DMS79 (cell line): ENCODE results near the gene VARS1.

ENCODE experiments used
- DNase-seq: peaks from one replicate; lab custom pipeline; 2025; lab: John Stamatoyannopoulos, UW

The VARS1 gene

DNA sequence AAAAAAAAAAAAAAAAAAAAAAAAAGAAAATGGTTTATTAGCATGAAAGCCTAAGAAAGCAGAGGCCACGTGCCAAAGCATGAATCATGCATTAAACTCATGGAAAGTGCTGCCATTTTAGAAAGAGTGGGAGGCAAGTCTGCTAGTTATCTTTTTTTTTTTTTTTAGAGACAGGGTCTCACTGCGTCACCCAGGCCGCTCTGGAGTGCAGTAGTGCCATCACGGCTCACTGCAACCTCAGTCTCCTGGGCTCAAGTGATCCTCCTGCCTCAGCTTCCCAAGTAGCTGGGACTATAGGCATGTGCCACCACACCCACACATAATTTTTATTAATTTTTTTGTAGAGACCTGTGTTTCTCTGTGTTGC is 23.6 kb downstream of the VARS1 start:
- no peak for DNase-seq

DNA sequence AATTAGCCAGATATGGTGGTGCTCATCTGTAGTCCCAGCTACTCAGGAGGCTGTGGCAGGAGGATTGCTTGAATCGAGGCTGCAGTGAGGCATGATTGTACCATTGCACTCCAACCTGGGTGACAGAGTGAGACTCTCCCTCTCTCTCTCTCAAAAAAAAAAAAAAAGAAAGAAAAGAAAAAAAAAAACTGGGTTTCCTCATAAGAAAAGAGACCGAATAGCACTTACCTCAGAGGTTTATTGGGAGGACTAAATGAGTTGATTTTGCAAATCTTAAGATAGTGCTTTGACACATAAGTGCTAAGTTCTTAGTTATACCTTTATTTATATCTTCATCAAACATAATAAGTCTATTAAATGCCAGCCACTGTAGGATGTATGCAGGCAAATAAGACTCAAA is 24.7 kb downstream of the VARS1 start:
- no peak for DNase-seq

DNA sequence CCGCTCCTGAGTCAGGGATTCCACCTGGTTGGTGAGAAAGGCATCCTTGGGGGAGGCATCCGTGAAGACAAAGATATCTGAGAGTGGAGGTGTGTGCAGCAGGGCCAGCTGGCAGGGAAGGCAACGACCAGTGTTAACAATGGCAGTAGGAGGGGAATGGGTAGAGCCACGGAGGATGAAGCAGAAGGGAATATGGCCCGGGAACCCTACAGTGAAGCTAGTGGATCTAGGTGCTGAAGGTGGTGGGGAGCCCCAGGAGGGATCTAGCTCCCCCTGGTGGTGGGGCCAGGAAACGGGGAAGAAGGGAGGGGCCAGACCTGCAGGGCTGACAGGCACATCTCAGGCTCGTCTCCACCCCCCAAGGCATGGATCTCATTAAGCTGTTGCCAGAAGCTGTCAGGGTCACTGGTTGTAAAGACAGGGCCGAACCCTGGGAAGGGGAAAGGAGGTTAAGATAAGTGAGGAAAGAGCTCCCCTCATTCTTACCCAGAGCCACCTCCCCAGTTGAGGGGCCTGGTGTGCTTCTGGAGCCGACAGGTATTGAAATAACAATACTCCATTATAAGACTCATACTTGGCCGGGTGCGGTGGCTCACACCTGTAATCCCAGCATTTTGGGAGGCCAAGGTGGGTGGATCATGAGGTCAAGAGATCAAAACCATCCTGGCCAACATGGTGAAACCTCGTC is 25.7 kb downstream of the VARS1 start:
- no peak for DNase-seq

DNA sequence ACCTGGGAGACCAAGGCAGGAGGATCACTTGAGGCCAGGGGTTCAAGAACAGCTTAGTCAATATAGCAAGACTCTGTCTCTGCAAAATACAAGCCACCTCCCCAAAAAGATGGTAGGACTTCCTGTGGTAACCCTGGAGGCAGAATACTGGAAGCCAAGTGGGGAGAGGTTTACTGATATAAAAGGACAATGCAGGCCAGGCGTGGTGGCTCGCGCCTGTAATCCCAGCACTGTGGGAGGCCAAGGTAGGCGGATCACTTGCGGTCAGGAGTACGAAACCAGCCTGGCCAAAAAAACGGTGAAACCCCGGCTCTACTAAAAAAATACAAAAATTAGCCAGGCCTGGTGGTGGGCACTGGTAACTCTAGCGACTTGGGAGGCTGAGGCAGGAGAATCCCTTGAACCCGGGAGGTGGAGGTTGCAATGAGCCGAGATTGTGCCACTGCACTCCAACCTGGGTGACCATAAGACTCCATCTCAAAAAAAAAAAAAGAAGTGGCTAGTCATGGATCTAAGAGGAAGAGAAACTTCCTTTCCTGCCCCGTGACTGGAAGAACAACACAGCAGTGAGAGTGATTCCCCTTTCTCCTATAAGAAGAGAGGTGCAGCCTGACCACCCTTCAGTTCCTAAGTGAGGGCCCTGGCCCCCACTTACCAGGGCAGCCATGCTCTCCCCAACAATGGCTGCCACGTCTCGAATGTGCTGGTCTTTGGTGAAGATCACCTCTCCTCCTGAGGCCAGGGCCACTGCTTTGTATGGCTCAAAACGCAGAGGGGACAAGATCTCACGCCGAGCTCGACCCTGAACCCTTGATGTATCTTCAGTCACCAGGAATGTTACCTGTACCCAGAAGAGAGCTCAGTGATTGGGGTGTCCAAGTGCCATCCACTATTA is 26.9 kb downstream of the VARS1 start:
- DNase-seq, result no peak

DNA sequence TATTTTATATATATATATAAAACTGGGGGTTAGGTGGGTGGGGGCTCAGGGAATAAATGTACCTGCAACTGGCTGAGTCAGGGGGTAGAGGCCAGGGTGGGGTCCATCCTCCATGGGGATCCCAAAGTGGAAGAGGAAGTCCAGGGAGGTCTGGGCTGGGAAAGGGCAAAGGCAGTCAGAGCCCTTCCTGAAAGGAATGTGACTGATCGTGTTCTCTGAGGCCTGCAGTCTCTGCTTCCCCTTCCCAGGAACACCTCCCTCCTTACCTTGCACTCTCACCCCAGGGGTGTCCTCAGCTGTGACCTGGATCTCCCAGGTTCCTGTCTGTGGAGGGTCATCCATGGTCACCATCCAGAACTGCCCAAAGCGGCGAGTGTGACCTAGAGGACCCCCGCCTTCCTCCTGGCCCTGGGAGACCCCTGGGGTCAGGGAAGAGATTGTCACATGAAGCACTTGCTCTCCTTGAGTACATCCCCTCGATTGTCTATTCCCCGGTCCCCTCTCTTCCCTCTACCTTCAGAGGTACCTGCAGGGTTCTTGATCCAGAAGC is 28.4 kb downstream of the VARS1 start:
- no peak for DNase-seq

DNA sequence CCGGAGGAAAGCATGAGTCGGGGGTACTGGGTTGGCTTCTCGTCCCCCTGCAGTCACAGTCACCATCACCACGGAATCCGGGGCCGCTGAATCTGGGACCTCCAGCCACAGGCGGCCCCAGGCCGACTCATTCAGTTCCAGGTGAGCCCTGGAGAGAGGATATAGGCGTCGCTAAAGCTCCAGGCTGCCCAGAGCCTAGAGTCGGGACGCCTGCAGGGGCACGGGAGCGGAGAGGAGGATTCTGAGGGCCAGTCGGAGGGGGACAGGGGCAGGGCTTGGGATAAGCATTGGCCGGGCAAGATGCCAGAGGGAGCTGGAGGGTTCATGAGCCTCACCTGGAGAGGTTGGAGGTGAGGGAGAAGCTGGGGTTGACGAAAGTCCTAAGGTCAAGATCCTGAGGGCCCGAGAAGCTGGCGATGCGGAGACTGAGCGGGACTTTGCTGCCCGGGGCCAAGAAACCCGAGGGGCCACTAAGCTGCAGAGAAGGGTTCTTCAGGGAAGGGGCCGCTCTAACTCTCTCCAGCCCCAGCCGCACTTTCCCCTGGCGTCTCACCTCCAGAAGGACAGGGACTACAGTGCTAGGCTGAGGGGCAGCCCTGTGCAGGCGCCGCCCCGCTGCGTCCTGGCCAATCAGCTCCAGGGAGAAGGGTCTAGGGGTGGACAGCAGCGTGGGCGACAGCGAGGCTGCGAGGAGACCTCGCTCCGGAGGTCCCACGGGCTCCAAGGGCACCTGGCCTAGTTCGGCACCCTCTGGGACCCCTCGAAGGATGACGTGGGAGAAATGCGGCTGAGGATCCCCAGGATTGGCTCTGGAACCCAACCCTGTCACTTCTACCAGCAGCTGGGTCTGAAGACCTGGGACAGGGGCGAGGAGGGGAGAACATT is 29.4 kb downstream of the VARS1 start:
- no peak for DNase-seq

DNA sequence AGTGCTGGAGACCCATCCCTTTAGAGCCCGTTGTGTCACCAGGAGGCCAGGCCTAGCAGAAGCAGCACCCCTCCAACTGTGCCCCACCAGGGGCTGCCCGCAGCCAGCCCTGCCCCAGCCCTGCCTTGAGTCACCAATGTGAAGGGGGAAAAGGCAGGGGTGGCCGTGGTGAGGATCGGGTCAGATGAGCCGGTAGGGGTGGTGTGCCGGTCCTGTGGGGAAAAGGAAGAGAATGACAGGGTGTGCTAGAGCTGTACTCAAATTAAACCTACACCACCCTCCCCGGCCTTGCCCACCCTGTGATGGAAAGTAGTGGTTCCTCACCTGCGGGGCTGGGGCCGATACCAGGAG is 30.0 kb downstream of the VARS1 start:
- no peak for DNase-seq

DNA sequence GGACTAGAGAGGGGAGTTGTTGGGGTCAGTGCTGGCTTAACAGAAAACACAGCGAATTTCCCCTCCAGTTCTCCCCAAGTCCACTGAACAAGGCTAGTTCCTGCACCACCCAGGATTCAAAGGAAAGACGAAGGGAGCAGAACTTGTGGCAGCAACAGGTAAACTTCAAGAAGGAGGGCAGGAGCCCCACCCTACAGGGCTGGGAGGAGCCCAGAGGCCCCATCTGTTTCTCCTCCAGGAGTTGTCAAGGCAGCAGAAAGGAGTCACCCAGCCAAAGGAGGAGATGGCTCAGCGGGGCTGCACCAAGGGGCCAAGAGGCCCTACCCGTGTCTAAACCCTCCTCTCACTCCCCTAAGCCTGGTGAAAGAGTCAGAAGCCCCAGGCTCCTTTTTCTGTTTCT is 31.4 kb downstream of the VARS1 start:
- no peak for DNase-seq

DNA sequence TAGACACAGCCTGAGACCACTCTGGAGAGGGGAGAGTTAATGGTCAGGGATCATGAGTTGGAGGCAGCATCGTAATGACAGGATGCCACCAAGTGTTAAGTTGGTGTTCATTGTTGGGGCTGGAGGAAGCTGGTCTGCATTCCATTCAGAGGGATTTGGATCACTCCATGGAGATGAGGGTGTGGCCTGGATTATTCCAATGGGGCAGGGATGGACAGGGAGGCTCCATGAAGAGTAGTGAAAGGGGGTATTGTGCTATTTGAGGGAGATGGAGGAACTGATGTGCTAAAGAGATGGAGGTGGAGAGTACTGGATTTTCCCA is 32.0 kb downstream of the VARS1 start:
- DNase-seq, result no peak

DNA sequence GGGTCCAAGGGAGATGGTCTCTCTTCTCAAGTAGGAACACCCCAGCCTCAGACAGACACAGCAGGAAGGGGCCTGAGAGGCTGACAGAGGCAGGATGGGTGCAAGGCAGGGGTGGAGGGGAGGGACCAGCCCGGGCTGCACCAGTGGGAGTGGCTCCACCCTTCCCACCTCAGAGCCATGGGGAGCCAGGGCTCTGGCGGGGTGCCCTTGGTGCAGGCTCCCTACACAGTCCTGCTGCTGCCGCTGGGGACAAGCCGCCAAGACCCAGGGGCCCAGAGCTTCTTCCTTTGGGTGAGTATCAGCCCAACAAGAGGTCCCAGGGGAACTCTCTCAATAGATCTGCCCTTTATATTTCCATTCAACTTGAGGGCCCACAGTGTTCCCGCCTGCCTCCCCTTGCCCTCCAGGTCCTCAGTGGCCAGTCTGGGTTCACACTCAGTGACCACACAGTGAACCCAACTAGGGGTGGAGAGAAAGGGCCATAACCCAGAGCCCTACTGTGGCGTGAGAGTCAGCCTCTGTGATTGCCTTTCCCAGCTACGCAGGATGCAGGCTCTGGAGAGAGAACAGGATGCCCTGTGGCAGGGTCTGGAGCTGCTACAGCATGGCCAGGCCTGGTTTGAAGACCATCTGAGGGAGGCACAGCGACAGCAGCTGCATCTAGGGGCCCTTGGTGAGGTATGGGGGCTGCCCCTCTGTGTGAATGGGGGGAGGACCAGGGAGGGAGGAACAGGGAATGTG is 32.5 kb downstream of the VARS1 start:
- no peak for DNase-seq

DNA sequence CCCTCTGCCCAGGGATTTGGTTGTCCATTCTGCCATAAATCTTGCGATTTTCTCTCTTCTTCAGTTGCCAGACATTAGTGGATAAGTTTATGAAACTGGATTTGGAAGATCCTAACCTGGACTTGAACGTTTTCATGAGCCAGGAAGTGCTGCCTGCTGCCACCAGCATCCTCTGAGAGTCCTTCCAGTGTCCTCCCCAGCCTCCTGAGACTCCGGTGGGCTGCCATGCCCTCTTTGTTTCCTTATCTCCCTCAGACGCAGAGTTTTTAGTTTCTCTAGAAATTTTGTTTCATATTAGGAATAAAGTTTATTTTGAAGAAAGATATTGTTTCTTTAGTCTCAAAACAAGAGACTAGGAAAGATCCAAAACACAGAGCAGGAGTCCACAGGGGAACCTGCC is 33.2 kb downstream of the VARS1 start, which contains the start of gene SAPCD1:
Gene SAPCD1 (plus strand): TSS at position 301 of the 400 bp plus-strand sequence. CDS start 399 bp downstream, outside the sequence.
- no peak for DNase-seq

DNA sequence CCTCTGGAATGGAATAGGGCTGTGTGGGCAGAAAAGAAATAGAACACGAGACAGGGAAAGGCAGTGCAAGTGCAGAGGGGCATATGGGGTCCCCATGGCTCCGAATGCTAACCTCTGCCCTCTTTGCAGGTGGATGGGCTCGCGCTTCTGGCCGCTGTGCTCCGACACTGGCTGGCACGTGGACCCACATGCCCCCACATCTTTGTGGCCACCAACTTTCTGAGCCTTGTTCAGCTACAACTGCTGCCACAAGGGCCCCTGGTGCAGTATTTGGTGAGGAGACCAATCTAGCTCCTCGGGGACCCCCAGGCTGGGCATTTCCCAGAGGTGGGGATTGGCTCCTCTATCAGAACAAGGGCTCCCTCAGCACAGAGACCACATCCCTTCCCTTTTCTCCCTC is 34.2 kb downstream of the VARS1 start:
- no peak for DNase-seq

DNA sequence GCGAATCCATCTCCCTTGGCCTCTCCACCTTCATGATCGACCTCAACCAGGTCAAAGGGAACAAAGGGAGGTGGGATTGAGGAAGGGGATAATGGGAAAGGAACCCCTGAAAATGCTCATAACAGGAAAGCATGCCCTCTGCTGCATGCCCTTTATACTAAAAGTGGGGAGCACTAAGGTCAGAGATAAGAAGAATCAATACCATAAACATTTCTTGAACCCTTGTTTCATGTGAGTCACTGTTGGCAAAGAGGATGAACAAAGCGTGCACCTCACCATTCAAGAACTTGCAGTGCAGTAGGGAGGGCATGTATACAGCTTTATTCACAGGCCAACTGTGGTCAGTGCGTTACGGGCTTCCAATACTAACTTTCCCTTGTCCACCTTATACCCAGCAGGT is 34.8 kb downstream of the VARS1 start:
- no peak for DNase-seq

DNA sequence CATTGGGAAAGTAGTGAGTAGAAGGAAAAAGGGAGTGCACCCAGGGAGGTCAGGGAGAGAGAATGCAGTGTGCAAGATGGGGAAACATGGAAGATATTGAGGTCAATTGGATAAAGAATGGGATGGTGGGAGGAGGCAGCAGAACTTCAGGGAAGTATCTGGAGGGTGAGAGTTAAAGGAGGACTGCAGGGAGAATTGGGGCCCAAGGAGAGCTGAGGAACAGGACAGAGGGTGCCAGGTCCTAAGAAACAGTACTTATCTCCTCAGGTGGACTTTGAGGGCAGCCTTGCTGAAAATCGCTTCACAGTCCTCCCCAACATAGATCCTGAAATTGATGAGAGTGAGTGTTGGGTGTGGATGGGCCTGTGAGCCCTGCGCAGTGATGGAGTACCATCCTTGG is 37.3 kb downstream of the VARS1 start:
- no peak for DNase-seq

DNA sequence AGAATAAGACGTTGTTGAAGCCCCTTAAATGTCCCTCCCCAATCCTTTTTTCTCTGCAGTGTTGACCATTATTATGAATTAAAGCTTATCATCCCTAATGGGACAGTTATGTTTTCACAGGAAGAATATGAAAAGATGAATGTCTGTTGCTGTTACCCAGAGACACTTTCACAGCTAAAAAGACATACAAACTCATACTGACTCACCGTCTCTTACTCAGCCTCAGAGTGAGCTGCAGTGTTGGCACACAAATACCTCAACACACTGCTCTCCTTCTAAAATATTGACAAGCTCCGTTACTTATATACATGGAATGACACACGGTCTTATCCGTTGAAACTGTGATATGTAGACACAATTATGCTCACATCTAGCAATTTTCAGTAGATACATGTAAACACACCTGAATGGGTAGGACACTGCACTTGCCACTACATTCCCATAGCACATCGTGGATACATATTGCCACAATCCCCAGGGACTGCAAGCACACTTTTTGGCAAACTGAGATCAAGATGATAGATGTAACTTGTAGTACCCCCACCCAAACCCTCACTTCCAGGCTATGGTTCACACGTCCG is 42.7 kb downstream of the VARS1 start:
- DNase-seq, result no peak

DNA sequence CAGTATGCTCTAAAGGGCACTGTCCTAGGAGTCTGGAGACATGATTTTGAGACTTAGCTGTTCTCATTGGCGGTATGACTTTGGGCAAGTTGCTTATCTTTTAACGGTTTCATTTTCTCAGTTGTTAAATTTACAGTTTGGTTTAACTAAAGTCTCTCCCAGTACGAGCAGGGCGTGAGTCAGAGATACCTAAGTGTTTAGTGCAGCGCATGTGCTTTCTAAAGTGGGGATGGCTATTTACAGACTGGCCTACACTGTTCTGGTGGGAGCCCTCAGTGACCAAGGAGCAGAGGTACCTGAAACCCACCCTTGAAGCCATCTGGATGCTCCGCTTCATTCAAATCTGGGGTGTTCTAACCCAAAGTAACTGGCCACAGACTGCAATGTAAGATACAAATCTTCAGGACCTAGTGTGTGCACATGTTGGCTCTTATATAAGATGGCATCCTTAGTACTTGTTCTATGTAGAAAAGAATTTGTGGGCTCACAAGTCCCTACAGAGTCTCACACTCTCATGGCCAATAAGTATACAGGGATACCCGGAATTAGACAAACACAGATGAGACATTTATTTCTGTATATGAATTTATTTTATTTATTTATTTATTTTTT is 45.0 kb downstream of the VARS1 start:
- DNase-seq, result no peak

DNA sequence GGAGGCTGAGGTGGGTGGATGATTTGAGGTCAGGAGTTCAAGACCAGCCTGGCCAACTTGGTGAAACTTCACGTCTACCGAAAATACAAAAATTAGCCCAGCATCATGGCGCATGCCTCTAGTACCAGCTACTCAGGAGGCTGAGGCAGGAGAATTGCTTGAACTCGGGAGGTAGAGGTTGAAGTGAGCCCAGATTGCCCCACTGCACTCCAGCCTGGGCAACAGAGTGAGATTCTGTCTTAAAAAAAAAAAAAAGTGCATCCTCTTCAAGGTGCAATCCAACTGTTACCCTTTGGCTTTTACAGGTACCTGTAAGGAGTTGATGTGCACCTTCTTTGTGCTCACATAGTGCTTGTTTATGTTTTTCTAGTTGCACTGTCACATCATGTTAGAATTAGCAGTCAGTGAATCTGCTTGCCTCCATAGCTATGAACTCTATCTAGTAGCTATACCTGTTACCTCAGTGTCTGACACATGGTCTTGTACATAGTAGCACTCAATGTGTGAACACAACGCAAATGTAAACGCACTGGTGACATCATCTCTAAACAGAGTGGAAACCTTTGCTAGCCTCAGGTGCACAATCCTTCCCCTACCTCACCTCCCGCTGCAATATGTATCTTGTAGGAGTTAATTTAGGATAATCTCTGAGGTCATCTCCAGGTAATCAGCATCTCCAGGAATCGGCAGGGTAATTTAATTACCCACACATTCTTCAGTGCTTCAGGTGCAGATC is 46.1 kb downstream of the VARS1 start:
- DNase-seq, result no peak
